ENCODE data around the gene SLC1A5. TPM values are rescaled to one million over a fixed set of nuclear protein-coding genes. Genes with fewer than 3 reads are reported as not detected.

The SLC1A5 gene
- total RNA-seq, 2 experiments from 2014 or later = 145 to 161 TPM

DNA sequence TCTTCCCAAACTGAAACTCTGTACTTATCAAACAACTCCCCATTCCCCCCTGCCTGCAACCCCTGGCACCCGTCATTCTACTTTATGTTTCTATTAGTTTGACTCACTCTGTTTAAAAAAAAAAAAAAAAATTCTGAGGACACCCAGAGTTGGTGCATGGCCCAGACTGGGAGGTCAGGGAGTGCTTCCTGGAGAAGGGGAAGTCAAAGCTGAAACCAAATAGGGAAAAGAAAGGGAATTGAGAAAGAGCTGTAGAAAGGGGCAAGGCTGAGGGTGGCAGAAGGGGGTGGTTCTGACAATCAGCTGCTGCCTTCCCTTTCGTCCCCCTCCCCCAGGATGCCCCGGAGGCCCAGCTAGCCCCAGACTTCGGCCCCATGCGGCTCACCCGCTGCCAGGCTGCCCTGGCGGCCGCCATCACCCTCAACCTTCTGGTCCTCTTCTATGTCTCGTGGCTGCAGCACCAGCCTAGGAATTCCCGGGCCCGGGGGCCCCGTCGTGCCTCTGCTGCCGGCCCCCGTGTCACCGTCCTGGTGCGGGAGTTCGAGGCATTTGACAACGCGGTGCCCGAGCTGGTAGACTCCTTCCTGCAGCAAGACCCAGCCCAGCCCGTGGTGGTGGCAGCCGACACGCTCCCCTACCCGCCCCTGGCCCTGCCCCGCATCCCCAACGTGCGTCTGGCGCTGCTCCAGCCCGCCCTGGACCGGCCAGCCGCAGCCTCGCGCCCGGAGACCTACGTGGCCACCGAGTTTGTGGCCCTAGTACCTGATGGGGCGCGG, 33.1 kb downstream of the SLC1A5 start:
- H4K20me1 ChIP-seq (ENCODE audit: insufficient read depth, low read length) = no peaks in the 10 kb centered on the region
- H2AFZ ChIP-seq (ENCODE audit: low read length) = no peak overlapping the region
- CTCF ChIA-PET (ENCODE audit: unreplicated experiment) = no interaction called here
- TF ChIP-seq EZH2phosphoT487 (IDR thresholded peaks at IDR 0.05; ENCODE audit: borderline replicate concordance, low read depth, low read length) = no peak
- TF ChIP-seq, protein P1, sequence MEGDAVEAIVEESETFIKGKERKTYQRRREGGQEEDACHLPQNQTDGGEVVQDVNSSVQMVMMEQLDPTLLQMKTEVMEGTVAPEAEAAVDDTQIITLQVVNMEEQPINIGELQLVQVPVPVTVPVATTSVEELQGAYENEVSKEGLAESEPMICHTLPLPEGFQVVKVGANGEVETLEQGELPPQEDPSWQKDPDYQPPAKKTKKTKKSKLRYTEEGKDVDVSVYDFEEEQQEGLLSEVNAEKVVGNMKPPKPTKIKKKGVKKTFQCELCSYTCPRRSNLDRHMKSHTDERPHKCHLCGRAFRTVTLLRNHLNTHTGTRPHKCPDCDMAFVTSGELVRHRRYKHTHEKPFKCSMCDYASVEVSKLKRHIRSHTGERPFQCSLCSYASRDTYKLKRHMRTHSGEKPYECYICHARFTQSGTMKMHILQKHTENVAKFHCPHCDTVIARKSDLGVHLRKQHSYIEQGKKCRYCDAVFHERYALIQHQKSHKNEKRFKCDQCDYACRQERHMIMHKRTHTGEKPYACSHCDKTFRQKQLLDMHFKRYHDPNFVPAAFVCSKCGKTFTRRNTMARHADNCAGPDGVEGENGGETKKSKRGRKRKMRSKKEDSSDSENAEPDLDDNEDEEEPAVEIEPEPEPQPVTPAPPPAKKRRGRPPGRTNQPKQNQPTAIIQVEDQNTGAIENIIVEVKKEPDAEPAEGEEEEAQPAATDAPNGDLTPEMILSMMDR (conservative IDR thresholded peaks at IDR 0.05; ENCODE audit: low read length) = no peak
- H3K36me3 ChIP-seq (ENCODE audit: insufficient read depth, low read length) = peaks cover 20% of the 10 kb centered on the region; the same call in 1 of the 2 replicates
- H3K4me2 ChIP-seq (ENCODE audit: low read length) = no peak overlapping the region
- peaks cover 18% of the 10 kb centered on the region for H3K4me1 ChIP-seq (ENCODE audit: insufficient read depth, low read length, poor library complexity, severe bottlenecking)
- H3K9me2 ChIP-seq (ENCODE audit: insufficient read depth, low read length) = no peaks in the 10 kb centered on the region
- POLR2A ChIA-PET = no interaction called here
- no TSS peak for BruUV-seq (replicated peaks)
- no peak for DNase-seq (ENCODE audit: low spot score)
- intact Hi-C loops (cut with micrococcal nuclease; ENCODE audit: unreplicated experiment) = loop anchor here (5.0 kb wide), 2 partner anchors 67 to 237 kb away; no protein-coding TSS in a partner anchor
- H3K79me2 ChIP-seq (ENCODE audit: insufficient read depth, low read depth, low read length) = no peaks in the 10 kb centered on the region
- no peak overlapping the region for H3K4me3 ChIP-seq (ENCODE audit: low read depth, low read length, poor library complexity, severe bottlenecking)
- no peak overlapping the region for H3K27ac ChIP-seq (ENCODE audit: low read depth, low read length, poor library complexity, severe bottlenecking)
- H3K9me3 ChIP-seq (ENCODE audit: low read length) = no peaks in the 10 kb centered on the region

DNA sequence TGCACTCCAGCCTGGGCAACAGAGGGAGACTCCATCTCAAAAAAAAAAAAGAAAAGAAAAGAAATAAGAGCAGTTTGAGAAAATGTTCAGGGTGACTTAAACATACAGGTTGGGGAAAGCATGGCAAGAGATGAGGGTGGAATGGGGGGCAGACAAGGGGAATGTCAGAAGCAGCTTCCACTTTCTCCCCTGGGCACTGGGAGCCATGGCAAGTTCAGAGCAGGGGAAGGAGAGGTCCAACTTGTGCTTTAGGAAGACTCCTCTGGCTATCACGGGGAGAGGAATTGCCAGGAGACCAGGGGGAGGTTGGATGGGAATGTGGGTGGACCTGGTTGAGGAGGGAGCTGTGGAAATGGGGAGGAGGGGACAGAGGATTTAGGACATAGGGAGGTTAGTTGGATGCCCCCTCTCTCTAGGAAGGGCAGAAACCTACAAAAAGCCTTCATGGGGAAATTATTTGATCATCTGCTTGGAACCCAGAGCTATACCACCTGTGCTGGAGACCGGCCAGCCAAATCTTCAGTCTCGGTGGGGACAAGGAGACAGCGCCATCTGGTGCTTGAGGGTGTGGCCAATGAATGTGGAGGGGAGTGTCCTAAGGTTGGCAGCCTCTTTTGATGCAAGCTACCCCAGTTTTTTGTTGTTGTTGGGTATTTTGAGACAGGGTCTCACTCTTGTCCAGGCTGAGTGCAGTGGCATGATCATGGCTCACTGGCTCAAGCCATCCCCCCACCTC, 34.8 kb downstream of the SLC1A5 start:
- H3K4me1 ChIP-seq (ENCODE audit: insufficient read depth, low read length, poor library complexity, severe bottlenecking) = peaks cover 24% of the 10 kb centered on the region
- no peak overlapping the region for H3K27ac ChIP-seq (ENCODE audit: low read depth, low read length, poor library complexity, severe bottlenecking)
- no peaks in the 10 kb centered on the region for H3K9me2 ChIP-seq (ENCODE audit: insufficient read depth, low read length)
- 0 out of 2 replicates have a peak overlapping the region, but pooled peaks have one; percentile 12 for H3K4me2 ChIP-seq (ENCODE audit: low read length)
- H3K9me3 ChIP-seq (ENCODE audit: low read length) = no peaks in the 10 kb centered on the region
- intact Hi-C loops (cut with micrococcal nuclease; ENCODE audit: unreplicated experiment) = no loop called here
- peaks cover 26% of the 10 kb centered on the region; the same call in 1 of the 2 replicates for H3K36me3 ChIP-seq (ENCODE audit: insufficient read depth, low read length)
- no peak overlapping the region for H2AFZ ChIP-seq (ENCODE audit: low read length)
- ChIA-PET POLR2A (no interaction called here), CTCF (ENCODE audit: unreplicated experiment) (interaction anchor here (1.0 kb wide), 1 partner anchor 88 kb away, joined by 3 read pairs; no protein-coding TSS in a partner anchor)
- no TSS peak for BruUV-seq (replicated peaks)
- TF ChIP-seq EZH2phosphoT487 (IDR thresholded peaks at IDR 0.05; ENCODE audit: borderline replicate concordance, low read depth, low read length) = no peak
- TF ChIP-seq, protein P1 (conservative IDR thresholded peaks at IDR 0.05; ENCODE audit: low read length) = peak; percentile 87
- no peak overlapping the region for H3K4me3 ChIP-seq (ENCODE audit: low read depth, low read length, poor library complexity, severe bottlenecking)
- no peaks in the 10 kb centered on the region for H3K79me2 ChIP-seq (ENCODE audit: insufficient read depth, low read depth, low read length)
- DNase-seq (ENCODE audit: low spot score) = peak; percentile 81
- H4K20me1 ChIP-seq (ENCODE audit: insufficient read depth, low read length) = no peaks in the 10 kb centered on the region
